Measurements from ENCODE around the gene RSBN1.
"Not testable (repeated sequence)": the region's sequence is repeated elsewhere in the genome, so short reads cannot be mapped to it uniquely, and the experiment has no call there.

RSBN1 gene

DNA sequence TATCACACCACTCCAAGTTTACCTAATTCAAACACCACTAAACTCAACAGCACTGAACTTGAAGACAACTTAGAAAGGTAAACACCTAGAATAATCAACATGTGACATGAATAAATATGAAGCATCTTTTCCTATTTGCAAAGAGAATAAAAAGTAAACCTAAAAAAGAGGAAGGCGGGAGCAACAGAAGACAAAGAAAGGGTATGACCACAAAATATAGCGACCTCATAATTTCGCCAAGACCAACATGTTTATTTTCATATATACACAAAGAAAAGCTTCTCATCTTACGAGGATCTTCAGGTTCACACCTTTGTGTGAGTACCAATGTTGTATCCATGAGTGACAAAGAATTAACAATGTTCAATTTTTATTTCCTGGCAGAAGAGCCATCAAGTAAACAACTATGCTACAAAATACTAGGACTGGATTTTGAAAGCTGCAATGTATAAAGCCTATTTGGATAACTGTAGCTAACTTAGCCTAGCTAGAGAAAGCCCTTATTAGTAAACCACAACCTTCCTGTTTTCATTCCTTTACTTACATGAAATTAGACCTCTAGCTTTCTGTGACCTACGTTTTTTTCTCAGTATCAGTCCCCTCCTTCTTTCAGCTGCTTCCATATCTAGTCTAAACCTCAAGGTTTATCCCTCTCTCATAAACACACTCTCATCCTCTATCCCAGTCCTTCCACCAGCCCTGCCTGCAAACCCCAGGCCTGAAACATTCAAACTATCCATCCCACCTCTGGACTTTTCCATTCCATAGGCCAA lies 31.7 kb downstream of the RSBN1 start:
- no peak for DNase-seq

GRCh38 chr1:113779542-113779941 lies 32.7 kb downstream of the RSBN1 start:
- DNase-seq, result no peak

DNA sequence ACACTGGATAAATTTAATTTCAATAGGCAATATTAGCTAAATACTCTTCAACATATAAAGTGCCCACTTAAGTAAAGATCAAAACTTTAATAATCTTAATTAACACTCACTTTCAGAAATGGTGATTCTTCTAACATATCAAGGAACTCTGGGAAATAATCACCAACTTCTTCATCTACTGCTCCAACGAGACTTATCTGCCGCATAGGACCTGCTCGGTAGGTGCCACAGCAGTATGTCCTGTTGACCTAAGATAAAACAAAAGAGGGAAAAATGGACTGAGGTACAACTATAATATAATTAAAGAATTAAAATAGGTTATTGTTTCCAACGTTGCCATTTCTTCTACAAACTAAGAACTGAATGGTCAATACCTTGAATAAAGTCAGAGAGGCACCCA lies 34.7 kb downstream of the RSBN1 start:
- DNase-seq, result no peak

- DNase-seq, result no peak
These were observed 42.2 kb downstream of the RSBN1 start for GRCh38 chr1:113770031-113770430.

- no peak for DNase-seq
These were observed 42.7 kb downstream of the RSBN1 start for GRCh38 chr1:113769601-113769970.

- DNase-seq, result no peak
These were observed 43.2 kb downstream of the RSBN1 start for GRCh38 chr1:113768916-113769600.

DNA sequence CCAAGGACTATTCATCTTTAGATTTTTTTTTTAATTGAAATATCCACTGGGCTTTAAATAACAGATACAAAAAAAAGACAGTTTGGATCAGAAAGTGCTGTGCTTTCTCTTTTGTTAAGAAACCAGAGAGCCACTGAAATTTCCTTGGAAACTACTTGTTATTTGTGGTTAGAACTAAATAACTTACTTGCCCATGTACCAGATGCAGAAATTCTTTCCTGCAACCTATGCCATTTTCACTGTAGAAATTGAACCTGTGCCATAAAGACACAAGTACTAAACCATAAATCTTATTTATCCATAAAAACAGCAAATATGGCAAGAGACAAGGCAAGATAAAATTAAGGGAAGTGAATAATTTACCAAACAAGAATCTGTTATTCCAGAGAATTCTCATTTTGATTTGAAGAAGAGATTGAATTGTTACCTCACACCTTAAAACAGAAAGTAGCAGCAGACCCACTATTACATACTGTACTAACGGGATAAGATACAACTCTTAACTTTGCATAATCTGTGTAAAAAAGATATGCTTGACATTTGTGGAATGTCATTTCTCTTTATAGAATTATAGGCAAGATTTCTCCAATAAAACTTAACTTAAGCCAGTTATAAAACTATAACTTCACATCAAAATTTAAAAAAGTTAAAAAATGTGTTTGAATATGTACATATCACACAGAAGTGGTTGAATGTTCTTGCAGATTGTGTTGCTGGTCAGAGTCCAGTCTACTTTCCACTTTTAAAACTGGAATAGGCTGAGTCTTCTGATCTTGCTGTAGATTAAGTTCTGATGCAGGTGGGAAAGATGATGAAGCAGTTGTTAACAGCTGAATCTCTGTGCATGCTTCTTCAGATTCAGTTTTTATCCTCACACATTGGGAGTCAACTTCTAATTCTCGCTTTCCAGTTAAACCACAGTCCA lies 46.7 kb downstream of the RSBN1 start:
- no peak for DNase-seq

- no peak for DNase-seq
These were observed 48.6 kb downstream of the RSBN1 start for GRCh38 chr1:113763661-113764060.

GRCh38 chr1:113761937-113762336 lies 50.3 kb downstream of the RSBN1 start:
- no peak for DNase-seq

- DNase-seq, result no peak
These were observed 51.9 kb downstream of the RSBN1 start for GRCh38 chr1:113760102-113761080.

- DNase-seq, result peak; percentile 44
These were observed 52.8 kb downstream of the RSBN1 start, which contains the start of gene PHTF1 for GRCh38 chr1:113759333-113760101. Gene PHTF1, minus strand, starts transcription at chr1:113759486. Its CDS starts 783 bp downstream, at chr1:113758703.

GRCh38 chr1:113758631-113759332 lies 53.5 kb downstream of the RSBN1 start:
- peak; percentile 48 for DNase-seq

DNA sequence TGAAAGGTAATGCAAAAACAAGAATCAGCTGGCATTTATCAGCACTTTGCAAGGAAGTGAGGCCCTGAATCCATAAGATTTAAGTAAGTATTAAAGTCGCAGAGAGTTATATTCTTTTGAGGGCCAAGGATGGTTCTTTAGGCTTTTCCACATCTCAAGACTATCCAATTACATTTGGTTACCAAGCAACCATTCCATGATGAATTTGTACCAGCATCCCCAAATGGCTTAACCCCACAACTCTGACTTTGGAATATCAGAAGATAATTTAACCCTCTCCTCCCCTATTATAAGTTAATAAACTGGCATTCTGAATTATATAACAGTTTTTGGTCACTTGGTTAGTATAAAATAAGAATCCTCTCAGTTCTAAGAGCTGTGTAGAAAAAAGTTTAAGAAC lies 55.8 kb downstream of the RSBN1 start:
- DNase-seq, result no peak

DNA sequence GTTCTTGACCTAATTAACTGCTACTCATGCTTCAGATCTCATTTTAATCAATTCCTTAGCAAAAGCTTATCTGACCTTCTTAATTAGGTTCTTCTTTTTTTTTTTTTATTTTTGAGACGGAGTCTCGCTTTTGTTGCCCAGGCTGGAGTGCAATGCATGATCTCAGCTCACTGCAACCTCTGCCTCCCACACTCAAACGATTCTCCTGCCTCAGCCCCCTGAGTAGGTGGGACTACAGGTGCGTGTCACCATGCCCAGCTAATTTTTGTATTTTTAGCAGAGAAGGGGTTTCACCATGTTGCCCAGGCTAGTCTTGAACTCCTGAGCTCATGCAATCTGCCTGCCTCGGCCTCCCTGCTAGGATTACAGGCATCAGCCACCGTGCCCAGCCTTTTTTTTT lies 58.9 kb downstream of the RSBN1 start:
- DNase-seq, result not testable (repeated sequence)

DNA sequence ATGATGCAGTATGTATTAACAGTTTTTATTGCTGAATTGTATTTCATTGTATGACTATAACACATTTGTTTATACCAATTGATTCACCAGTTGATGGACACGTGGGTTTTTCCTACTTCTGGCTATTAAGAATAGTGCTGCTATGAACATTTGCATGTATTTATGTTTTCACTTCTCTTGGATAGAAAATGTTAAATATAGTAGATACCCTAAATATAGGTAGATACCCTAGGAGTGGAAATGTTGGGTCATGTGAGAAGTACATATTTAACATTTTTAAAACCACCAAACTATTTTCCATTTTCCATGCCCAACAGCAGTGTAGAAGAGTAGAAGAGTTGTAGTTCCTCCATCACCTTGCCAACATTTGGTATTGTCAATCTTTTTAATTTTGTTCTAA lies 60.8 kb downstream of the RSBN1 start:
- no peak for DNase-seq

GRCh38 chr1:113751114-113751513 lies 61.2 kb downstream of the RSBN1 start:
- DNase-seq, result no peak

DNA sequence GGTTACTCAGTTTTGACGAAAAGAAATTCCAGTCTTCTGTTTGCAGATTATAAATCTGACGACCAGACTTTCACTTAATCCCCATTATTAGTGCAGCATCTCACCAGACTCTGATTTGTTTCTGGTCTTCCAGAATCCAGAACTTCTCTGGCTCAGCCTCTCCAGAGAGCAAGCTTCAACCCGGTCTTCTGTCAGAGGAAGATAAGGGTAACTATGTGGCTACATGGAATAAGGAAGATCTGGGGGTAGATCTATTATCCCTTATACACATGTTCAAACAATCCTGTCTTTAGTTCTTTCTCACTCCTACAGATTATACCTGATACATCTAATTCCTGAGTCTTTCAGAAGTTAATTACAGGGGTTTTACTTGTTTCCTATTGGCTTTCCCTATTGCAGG lies 62.9 kb downstream of the RSBN1 start:
- DNase-seq, result no peak

DNA sequence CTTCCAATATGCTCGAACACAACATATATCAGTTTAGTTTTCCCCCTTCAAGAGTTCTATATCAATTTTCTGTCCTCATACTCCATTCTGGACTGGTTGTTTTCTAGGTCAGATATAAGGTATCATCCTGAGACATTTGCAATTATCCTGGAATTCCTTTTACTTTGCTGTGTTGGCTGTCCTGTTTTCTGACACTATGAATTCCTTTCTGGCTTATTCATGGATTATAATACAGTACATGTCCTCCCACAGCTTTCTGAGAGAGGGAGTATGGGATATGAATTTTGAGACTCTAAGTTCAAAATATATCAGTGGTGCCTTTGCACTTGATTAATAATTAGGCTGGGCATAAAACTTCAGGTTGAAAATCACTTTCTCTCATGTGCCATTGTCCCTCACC lies 64.9 kb downstream of the RSBN1 start:
- no peak for DNase-seq

- DNase-seq, result no peak
These were observed 66.9 kb downstream of the RSBN1 start for GRCh38 chr1:113745425-113745824.

GRCh38 chr1:113744114-113744513 lies 68.2 kb downstream of the RSBN1 start:
- DNase-seq, result no peak

DNA sequence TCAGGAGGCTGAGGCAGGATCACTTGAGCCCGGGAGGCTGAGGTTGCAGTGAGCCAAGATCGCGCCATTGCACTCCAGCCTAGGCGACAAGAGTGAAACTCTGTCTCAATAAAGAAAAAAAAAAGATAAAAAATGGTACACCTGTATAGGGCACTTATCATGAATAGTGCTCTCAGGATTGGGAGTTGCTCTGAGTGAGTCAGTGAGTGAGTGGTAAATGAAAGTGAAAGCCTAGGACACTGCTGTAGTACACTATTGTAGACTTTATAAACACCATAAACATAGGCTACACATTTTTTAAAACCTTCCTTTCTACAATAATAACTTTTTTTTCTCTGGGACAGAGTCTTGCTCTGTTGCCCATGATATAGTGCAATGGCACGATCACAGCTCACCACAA lies 69.8 kb downstream of the RSBN1 start:
- DNase-seq, result no peak
